ENCODE data around the gene CRYBG2. TPM values are rescaled to one million over a fixed set of nuclear protein-coding genes. Genes with fewer than 3 reads are reported as not detected.
"Not testable (repeated sequence)": the region's sequence is repeated elsewhere in the genome, so short reads cannot be mapped to it uniquely, and the experiment has no call there.

CRYBG2 gene
- total and polyA plus RNA-seq, 4 experiments from 2014 or later, result 0.27 to 6.7 (median 4.7) TPM

DNA sequence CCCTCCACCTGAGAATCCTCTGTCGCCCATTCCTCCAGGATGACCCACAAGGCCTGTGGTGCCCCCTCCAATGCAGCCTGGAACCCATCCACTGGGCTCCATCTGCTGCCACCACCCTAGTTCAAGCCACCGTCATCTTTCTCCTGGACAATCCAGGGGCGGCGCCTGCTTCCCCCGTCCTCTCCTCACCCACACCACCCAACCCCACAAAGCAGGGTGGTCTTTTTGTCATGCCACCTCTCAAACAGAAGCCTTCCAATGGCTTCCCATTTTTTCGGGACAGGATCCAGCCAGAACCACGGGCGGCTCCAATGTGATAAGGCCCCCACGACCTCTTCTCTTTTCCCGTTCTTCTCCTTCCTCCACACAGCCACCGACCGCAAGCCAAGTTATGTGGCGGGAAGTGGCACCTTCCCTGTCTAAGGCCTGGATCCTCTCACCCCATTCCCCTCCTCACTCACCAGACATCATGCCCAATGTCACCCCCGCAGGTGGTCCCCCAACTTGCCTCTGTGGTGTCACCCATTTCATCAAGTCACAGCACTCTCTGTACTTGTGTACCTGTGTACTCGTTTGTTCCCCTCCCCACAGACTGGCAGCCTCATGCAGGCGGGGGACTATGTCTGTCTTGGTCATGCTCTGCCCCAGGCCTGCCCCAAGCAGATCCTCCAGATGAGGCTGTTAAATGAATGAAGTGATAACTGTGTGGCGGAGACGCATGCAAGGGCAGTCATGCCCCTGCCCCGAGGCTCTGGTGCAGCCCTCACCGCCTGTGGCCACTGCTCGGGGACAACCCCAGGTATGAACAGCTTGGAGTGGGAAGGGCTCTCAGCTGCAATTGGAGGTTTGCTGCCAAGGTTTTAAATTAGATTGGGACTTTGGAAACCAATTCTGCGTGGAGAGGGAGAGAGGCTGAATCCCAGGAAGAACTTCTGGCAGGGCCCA lies 58.5 kb downstream of the CRYBG2 start:
- ChIA-PET CTCF (ENCODE audit: partially characterized antibody) (interaction anchor here (1.1 to 21.6 kb wide), 3 partner anchors 10 to 68 kb away, joined by 4 to 1027 read pairs (median 11); partner anchors contain the start of genes CD52 and UBXN11), POLR2A (ENCODE audit: partially characterized antibody) (interaction anchor here (0.8 to 38.6 kb wide), 5 partner anchors 2 to 83 kb away, joined by 3 to 3358 read pairs (median 10); partner anchors contain the start of genes CD52, SH3BGRL3 and UBXN11)
- DNase-seq, result no peak
- peaks cover 0 to 4% of the 10 kb centered on the region in 2 donors for H3K36me3 Mint-ChIP-seq
- Histone ChIP-seq H3K27me3 (ENCODE audit: insufficient read depth, low read length) (no peaks in the 10 kb centered on the region), H3K4me1 (ENCODE audit: insufficient read depth, low read length) (peaks cover 27% of the 10 kb centered on the region), H3K4me3 (ENCODE audit: low read length in 2 of 2) (no peak overlapping the region), H3K36me3 (ENCODE audit: insufficient read depth, low read length) (no peaks in the 10 kb centered on the region), H3K27ac (ENCODE audit: low read depth, low read length) (no peak overlapping the region), H3K9me3 (ENCODE audit: control insufficient read depth in 1 of 2, low read length in 2 of 2) (no peaks in the 10 kb centered on the region)
- peak overlapping the region; percentile 38 to 93 (median 87) for H3K27ac Mint-ChIP-seq
- H3K9me3 Mint-ChIP-seq, result no peaks in the 10 kb centered on the region
- H3K27me3 Mint-ChIP-seq, result no peaks in the 10 kb centered on the region
- intact Hi-C loops (cut with micrococcal nuclease), result no loop called here
- H3K4me3 Mint-ChIP-seq, result peak overlapping the region in 1 of 8 donors; percentile 39
- H3K4me1 Mint-ChIP-seq, result peaks cover 18 to 52% (median 32%) of the 10 kb centered on the region in 4 donors

DNA sequence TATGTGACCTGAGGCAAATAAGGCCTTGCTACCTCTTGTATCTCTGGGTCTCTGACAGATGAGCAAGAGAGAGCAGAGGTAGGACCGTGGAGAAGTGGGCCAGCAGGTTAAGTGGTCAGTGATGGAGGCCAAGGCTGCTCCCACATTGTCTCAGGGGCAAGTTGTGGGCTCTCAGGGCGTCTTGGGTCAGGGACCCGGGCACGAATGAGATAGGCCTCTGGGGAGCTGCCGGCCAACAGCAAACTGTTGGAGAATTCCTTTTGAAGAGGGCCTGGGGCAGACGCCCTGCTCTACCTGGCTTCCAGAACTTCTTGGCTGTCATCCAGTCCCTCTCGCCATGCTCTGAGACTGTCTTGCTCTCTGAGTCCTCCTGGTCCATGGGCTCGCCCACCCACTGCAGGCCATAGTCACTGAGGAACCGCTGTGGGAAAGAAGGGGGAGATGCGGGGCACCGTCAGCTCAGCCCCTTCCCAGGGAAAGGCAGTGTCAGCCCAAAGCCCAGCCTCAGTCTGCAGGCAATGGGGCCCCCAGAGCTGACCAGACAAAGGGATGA lies 59.9 kb downstream of the CRYBG2 start:
- Histone ChIP-seq H3K27ac (ENCODE audit: low read depth, low read length) (no peak overlapping the region), H3K4me3 (ENCODE audit: low read length in 2 of 2) (no peak overlapping the region), H3K36me3 (ENCODE audit: insufficient read depth, low read length) (no peaks in the 10 kb centered on the region), H3K4me1 (ENCODE audit: insufficient read depth, low read length) (peaks cover 42% of the 10 kb centered on the region), H3K27me3 (ENCODE audit: insufficient read depth, low read length) (no peaks in the 10 kb centered on the region), H3K9me3 (ENCODE audit: control insufficient read depth in 1 of 2, low read length in 2 of 2) (no peaks in the 10 kb centered on the region)
- DNase-seq, result no peak
- POLR2A ChIA-PET (ENCODE audit: partially characterized antibody), result interaction anchor here (1.6 to 38.6 kb wide), 3 partner anchors 9 to 84 kb away, joined by 3 to 3358 read pairs (median 10); partner anchors contain the start of genes CD52 and UBXN11
- Mint-ChIP-seq H3K4me3 (no peak overlapping the region), H3K27me3 (no peaks in the 10 kb centered on the region), H3K27ac (peak overlapping the region in 4 of 7 donors; percentile 35 to 81 (median 66)), H3K36me3 (peaks cover 0 to 4% of the 10 kb centered on the region in 2 donors), H3K4me1 (peaks cover 31 to 60% (median 40%) of the 10 kb centered on the region in 4 donors), H3K9me3 (no peaks in the 10 kb centered on the region)
- CTCF ChIA-PET (ENCODE audit: partially characterized antibody), result interaction anchor here (1.4 to 21.6 kb wide), 2 partner anchors 9 to 21 kb away, joined by 4 to 1027 read pairs; partner anchors contain the start of genes CD52 and UBXN11
- intact Hi-C loops (cut with micrococcal nuclease), result no loop called here

GRCh38 chr1:26292735-26293134 lies 61.2 kb downstream of the CRYBG2 start:
- H3K27ac ChIP-seq (ENCODE audit: low read depth, low read length), result peak overlapping the region; percentile 91
- peaks cover 43 to 72% (median 50%) of the 10 kb centered on the region in 4 donors for H3K4me1 Mint-ChIP-seq
- POLR2A ChIA-PET (ENCODE audit: partially characterized antibody), result interaction anchor here (0.9 to 38.6 kb wide), 3 partner anchors 14 to 85 kb away, joined by 3 to 3358 read pairs (median 212); partner anchors contain the start of genes CD52, SH3BGRL3 and UBXN11
- peaks cover 55% of the 10 kb centered on the region for H3K4me1 ChIP-seq (ENCODE audit: insufficient read depth, low read length)
- H3K27me3 ChIP-seq (ENCODE audit: insufficient read depth, low read length); H3K36me3 Mint-ChIP-seq; H3K9me3 Mint-ChIP-seq; H3K9me3 ChIP-seq (ENCODE audit: control insufficient read depth in 1 of 2, low read length in 2 of 2); DNase-seq; H3K27me3 Mint-ChIP-seq; H3K36me3 ChIP-seq (ENCODE audit: insufficient read depth, low read length); intact Hi-C loops (cut with micrococcal nuclease); H3K4me3 ChIP-seq (ENCODE audit: low read length in 2 of 2): not testable (repeated sequence)
- CTCF ChIA-PET (ENCODE audit: partially characterized antibody), result interaction anchor here (1.4 to 21.6 kb wide), 3 partner anchors 8 to 124 kb away, joined by 3 to 1027 read pairs (median 4); partner anchors contain the start of genes CD52 and UBXN11
- peak overlapping the region; percentile 22 to 97 (median 93) for H3K27ac Mint-ChIP-seq
- peak overlapping the region in 1 of 8 donors; percentile 10 for H3K4me3 Mint-ChIP-seq

DNA sequence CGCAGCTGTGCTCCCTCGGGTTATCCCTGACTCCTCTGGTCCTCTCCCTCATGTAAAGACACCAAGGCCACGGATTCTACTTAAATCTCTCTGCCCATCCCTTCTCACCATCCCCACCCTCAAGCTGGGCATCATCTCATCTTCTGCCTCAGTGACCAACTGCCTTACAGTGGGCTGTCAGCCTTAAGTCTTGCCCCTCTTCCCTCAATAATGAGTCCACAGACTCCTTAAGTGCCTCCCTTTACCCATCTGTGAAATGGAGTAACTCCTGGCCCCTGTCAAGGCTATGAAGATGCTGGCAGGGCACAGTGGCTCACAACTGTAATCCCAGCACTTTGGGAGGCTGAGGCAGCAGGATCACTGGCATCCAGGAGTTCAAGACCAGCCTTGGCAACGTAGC lies 62.0 kb downstream of the CRYBG2 start:
- no peaks in the 10 kb centered on the region for H3K27me3 Mint-ChIP-seq
- Histone ChIP-seq H3K4me1 (ENCODE audit: insufficient read depth, low read length) (peaks cover 63% of the 10 kb centered on the region), H3K27me3 (ENCODE audit: insufficient read depth, low read length) (no peaks in the 10 kb centered on the region), H3K9me3 (ENCODE audit: control insufficient read depth in 1 of 2, low read length in 2 of 2) (no peaks in the 10 kb centered on the region), H3K4me3 (ENCODE audit: low read length in 2 of 2) (no peak overlapping the region), H3K36me3 (ENCODE audit: insufficient read depth, low read length) (no peaks in the 10 kb centered on the region), H3K27ac (ENCODE audit: low read depth, low read length) (peak overlapping the region; percentile 91)
- ChIA-PET POLR2A (ENCODE audit: partially characterized antibody) (interaction anchor here (0.9 to 38.6 kb wide), 3 partner anchors 14 to 86 kb away, joined by 3 to 3358 read pairs (median 212); partner anchors contain the start of genes CD52, SH3BGRL3 and UBXN11), CTCF (ENCODE audit: partially characterized antibody) (interaction anchor here (1.4 to 21.6 kb wide), 3 partner anchors 23 to 125 kb away, joined by 3 to 1027 read pairs (median 307); partner anchors contain the start of genes CD52 and UBXN11)
- peak overlapping the region; percentile 90 to 97 (median 94) for H3K27ac Mint-ChIP-seq
- no peaks in the 10 kb centered on the region for H3K9me3 Mint-ChIP-seq
- intact Hi-C loops (cut with micrococcal nuclease), result no loop called here
- H3K4me3 Mint-ChIP-seq, result peak overlapping the region in 4 of 8 donors; percentile 36 to 63 (median 42)
- DNase-seq, result no peak
- H3K36me3 Mint-ChIP-seq, result peaks cover 0 to 4% of the 10 kb centered on the region in 2 donors
- peaks cover 51 to 80% (median 58%) of the 10 kb centered on the region in 4 donors for H3K4me1 Mint-ChIP-seq

DNA sequence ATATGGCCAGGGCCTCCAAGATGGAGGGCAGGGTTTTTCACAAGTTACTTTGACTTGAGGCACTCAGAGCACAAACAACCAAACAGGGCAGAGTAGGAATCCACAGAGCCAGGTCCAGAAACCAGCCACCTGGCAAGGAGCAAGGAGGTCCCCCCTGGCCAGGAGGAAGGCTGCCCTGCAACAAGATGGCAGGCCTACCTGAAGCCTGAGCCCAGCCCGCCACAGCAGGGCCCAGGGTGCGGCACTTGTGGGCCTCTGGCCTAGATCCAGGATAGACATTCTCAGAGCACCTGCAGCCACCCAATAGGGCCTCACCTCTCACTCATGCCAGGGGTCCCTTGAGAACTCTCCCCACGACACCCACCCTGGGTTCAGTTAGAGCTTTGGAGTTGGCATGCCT lies 62.5 kb downstream of the CRYBG2 start:
- intact Hi-C loops (cut with micrococcal nuclease), result no loop called here
- Mint-ChIP-seq H3K4me3 (peak overlapping the region in 2 of 8 donors; percentile 23 to 63), H3K36me3 (peaks cover 0 to 3% of the 10 kb centered on the region in 2 donors), H3K27me3 (no peaks in the 10 kb centered on the region), H3K27ac (peak overlapping the region; percentile 90 to 97 (median 94)), H3K4me1 (peaks cover 53 to 85% (median 62%) of the 10 kb centered on the region in 4 donors), H3K9me3 (no peaks in the 10 kb centered on the region)
- ChIA-PET CTCF (ENCODE audit: partially characterized antibody) (interaction anchor here (1.4 to 21.6 kb wide), 3 partner anchors 24 to 125 kb away, joined by 3 to 1027 read pairs (median 307); partner anchors contain the start of genes CD52 and UBXN11), POLR2A (ENCODE audit: partially characterized antibody) (interaction anchor here (9.7 to 38.6 kb wide), 2 partner anchors 13 to 20 kb away, joined by 212 to 3358 read pairs; partner anchors contain the start of genes CD52, SH3BGRL3 and UBXN11)
- no peaks in the 10 kb centered on the region for H3K36me3 ChIP-seq (ENCODE audit: insufficient read depth, low read length)
- no peak for DNase-seq
- peak overlapping the region; percentile 91 for H3K27ac ChIP-seq (ENCODE audit: low read depth, low read length)
- H3K27me3 ChIP-seq (ENCODE audit: insufficient read depth, low read length), result no peaks in the 10 kb centered on the region
- H3K4me1 ChIP-seq (ENCODE audit: insufficient read depth, low read length), result peaks cover 68% of the 10 kb centered on the region
- no peak overlapping the region for H3K4me3 ChIP-seq (ENCODE audit: low read length in 2 of 2)
- no peaks in the 10 kb centered on the region for H3K9me3 ChIP-seq (ENCODE audit: control insufficient read depth in 1 of 2, low read length in 2 of 2)

- H3K4me1 ChIP-seq (ENCODE audit: insufficient read depth, low read length), result peaks cover 73% of the 10 kb centered on the region
- Mint-ChIP-seq H3K4me3 (peak overlapping the region in 3 of 8 donors; percentile 47 to 81 (median 57)), H3K27ac (peak overlapping the region; percentile 94 to 99 (median 97)), H3K4me1 (peaks cover 56 to 91% (median 66%) of the 10 kb centered on the region in 4 donors), H3K36me3 (no peaks in the 10 kb centered on the region), H3K27me3 (no peaks in the 10 kb centered on the region), H3K9me3 (no peaks in the 10 kb centered on the region)
- H3K27ac ChIP-seq (ENCODE audit: low read depth, low read length), result peak overlapping the region; percentile 91
- intact Hi-C loops (cut with micrococcal nuclease), result no loop called here
- H3K27me3 ChIP-seq (ENCODE audit: insufficient read depth, low read length), result no peaks in the 10 kb centered on the region
- no peaks in the 10 kb centered on the region for H3K36me3 ChIP-seq (ENCODE audit: insufficient read depth, low read length)
- CTCF ChIA-PET (ENCODE audit: partially characterized antibody), result interaction anchor here (1.1 to 21.6 kb wide), 5 partner anchors 14 to 126 kb away, joined by 3 to 1027 read pairs (median 124); partner anchors contain the start of genes CD52, SH3BGRL3 and UBXN11
- no peaks in the 10 kb centered on the region for H3K9me3 ChIP-seq (ENCODE audit: control insufficient read depth in 1 of 2, low read length in 2 of 2)
- no peak overlapping the region for H3K4me3 ChIP-seq (ENCODE audit: low read length in 2 of 2)
- no peak for DNase-seq
- POLR2A ChIA-PET (ENCODE audit: partially characterized antibody), result interaction anchor here (1.1 to 38.6 kb wide), 5 partner anchors 13 to 80 kb away, joined by 3 to 3358 read pairs (median 61); partner anchors contain the start of genes CD52, SH3BGRL3 and UBXN11
Observed at GRCh38 chr1:26290882-26291261, 63.1 kb downstream of the CRYBG2 start.

All from CD4-positive, alpha-beta memory T cell (primary cell).